ENCODE data around the gene ARHGDIA.

DNA sequence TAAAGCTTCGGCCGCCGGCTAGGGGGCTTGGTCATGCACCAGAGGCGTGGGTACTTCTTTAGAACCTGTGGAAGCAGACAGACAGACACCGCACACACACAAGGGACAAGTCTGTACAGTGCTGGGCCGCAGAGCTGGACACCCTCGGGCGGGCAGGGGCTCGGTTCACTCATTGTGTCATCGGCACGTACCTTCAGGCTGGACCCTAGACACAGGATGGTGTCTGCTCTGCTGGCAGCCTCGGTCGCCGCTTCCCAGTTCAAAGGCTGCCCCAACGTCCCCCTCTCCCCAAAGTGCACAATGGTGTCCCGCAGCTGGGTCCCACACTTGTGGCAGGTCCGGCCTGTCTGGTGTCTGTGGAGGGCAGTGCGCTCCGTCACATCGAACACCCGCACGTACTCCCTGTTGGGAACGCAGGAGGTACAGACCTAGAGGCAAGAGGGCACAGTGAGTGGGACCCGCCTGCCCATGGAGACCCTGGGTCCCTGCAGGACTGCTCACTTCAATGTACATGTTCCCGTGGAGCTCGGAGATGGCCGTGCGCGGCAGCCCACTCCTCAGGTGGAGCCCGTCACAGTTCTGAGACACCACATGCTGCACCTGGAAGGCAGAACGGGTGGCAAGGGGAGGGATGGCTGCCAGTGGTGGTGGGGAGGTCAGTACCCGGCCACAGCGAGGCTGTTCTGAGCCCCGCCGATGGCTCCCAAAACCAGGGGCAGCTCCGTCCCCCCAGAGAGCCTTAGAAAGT is 43.1 kb upstream of the ARHGDIA start:
- TF ChIP-seq CTCF (IDR thresholded peaks at IDR 0.05; ENCODE audit: low read length), result no peak
- TF ChIP-seq EZH2phosphoT487 (IDR thresholded peaks at IDR 0.05; ENCODE audit: low read length), result no peak
- no peak for TF ChIP-seq EZH2 (optimal IDR thresholded peaks at IDR 0.05; ENCODE audit: low read depth, low read length)

Measured in MM.1S (cell line).